Adipose tissue (tissue), 3 donors: Measurements from ENCODE around the gene CARMIL1. TPM values are rescaled to one million over a fixed set of nuclear protein-coding genes. Genes with fewer than 3 reads are reported as not detected.

Experiments
- H3K27ac ChIP-seq: one replicate; pipeline ENCODE4 v1.5.1; 2013; ENCODE audit warnings: low read depth, low read length
- WGBS, 3 donors: extraction: QIAGEN DNeasy Blood & Tissue Kit; methylation state at CpG; one replicate each; pipeline ENCODE4 v1.1.7; 2013; 5-methylcytosine and 5-hydroxymethylcytosine counted together
- polyA plus RNA-seq, 3 donors: library from polyadenylated mRNA; stranded (reverse); fragments of 200-250 nt; gene quantifications; one replicate each; pipeline ENCODE4 v1.2.3, GENCODE V29; 2013
- donor health status: healthy with polysubstance abuse.
- donor health status: Bipolar disorder and iron deficiency.
- donor health status: healthy.

Gene CARMIL1
- polyA plus RNA-seq, 3 donors: 3.0 to 24.6 (median 3.5) TPM

- 68 to 70% (median 68%) methylated on average over 4 of the region's 4 CpGs for WGBS, 3 donors
- H3K27ac ChIP-seq: no peak overlapping the region
Observed at GRCh38 chr6:25326960-25327359, 47.8 kb downstream of the CARMIL1 start.

GRCh38 chr6:25327432-25327831 is 48.3 kb downstream of the CARMIL1 start:
- 21 to 69% (median 60%) methylated on average over 2 of the region's 2 CpGs for WGBS, 3 donors
- H3K27ac ChIP-seq: no peak overlapping the region

- H3K27ac ChIP-seq: no peak overlapping the region
- 80 to 88% (median 88%) methylated on average over 5 of the region's 5 CpGs for WGBS, 3 donors
Observed at GRCh38 chr6:25329161-25329817, 50.1 kb downstream of the CARMIL1 start.

- 85 to 98% (median 95%) methylated on average over 4 of the region's 4 CpGs for WGBS, 3 donors
- no peak overlapping the region for H3K27ac ChIP-seq
Observed at GRCh38 chr6:25329982-25330381, 50.8 kb downstream of the CARMIL1 start.

- WGBS, 3 donors: 53 to 86% (median 61%) methylated on average over 5 of the region's 5 CpGs
- H3K27ac ChIP-seq: no peak overlapping the region
Observed at GRCh38 chr6:25330796-25331685, 51.9 kb downstream of the CARMIL1 start.

GRCh38 chr6:25332165-25332564 is 53.0 kb downstream of the CARMIL1 start:
- 66 to 77% (median 70%) methylated on average over 3 of the region's 3 CpGs for WGBS, 3 donors
- no peak overlapping the region for H3K27ac ChIP-seq

- no peak overlapping the region for H3K27ac ChIP-seq
- WGBS, 3 donors: 38 to 57% (median 48%) methylated on average over 5 of the region's 5 CpGs
Observed at GRCh38 chr6:25332655-25333071, 53.5 kb downstream of the CARMIL1 start.

GRCh38 chr6:25333471-25333870 is 54.3 kb downstream of the CARMIL1 start:
- WGBS, 3 donors: 92 to 98% (median 97%) methylated on average over 3 of the region's 3 CpGs
- no peak overlapping the region for H3K27ac ChIP-seq

GRCh38 chr6:25334793-25335192 is 55.6 kb downstream of the CARMIL1 start:
- H3K27ac ChIP-seq: no peak overlapping the region
- 85 to 90% (median 89%) methylated on average over 4 of the region's 4 CpGs for WGBS, 3 donors

- WGBS, 3 donors: 74 to 94% (median 92%) methylated on average over 2 of the region's 2 CpGs
- H3K27ac ChIP-seq: no peak overlapping the region
Observed at GRCh38 chr6:25336996-25337395, 57.8 kb downstream of the CARMIL1 start.

- no peak overlapping the region for H3K27ac ChIP-seq
- 89 to 92% (median 89%) methylated on average over 4 of the region's 4 CpGs for WGBS, 3 donors
Observed at GRCh38 chr6:25337431-25337830, 58.3 kb downstream of the CARMIL1 start.

GRCh38 chr6:25340431-25341202 is 61.4 kb downstream of the CARMIL1 start:
- 76 to 78% (median 76%) methylated on average over 6 of the region's 6 CpGs for WGBS, 3 donors
- no peak overlapping the region for H3K27ac ChIP-seq

- H3K27ac ChIP-seq: no peak overlapping the region
- WGBS, 3 donors: 92 to 97% (median 93%) methylated on average over 3 of the region's 3 CpGs
Observed at GRCh38 chr6:25341203-25341552, 62.0 kb downstream of the CARMIL1 start.

GRCh38 chr6:25341923-25342619 is 62.9 kb downstream of the CARMIL1 start:
- no peak overlapping the region for H3K27ac ChIP-seq
- WGBS, 3 donors: 82 to 94% (median 87%) methylated on average over 4 of the region's 4 CpGs

- WGBS, 3 donors: 19 to 69% (median 25%) methylated on average over 4 of the region's 4 CpGs
- no peak overlapping the region for H3K27ac ChIP-seq
Observed at GRCh38 chr6:25342802-25343201, 63.6 kb downstream of the CARMIL1 start.

GRCh38 chr6:25343984-25344383 is 64.8 kb downstream of the CARMIL1 start:
- H3K27ac ChIP-seq: no peak overlapping the region
- 89 to 93% (median 90%) methylated on average over 7 of the region's 7 CpGs for WGBS, 3 donors

GRCh38 chr6:25344827-25345226 is 65.7 kb downstream of the CARMIL1 start:
- WGBS, 3 donors: 85 to 89% (median 89%) methylated on average over 5 of the region's 5 CpGs

GRCh38 chr6:25346064-25346463 is 66.9 kb downstream of the CARMIL1 start:
- 48 to 56% (median 53%) methylated on average over 3 of the region's 3 CpGs for WGBS, 3 donors
- no peak overlapping the region for H3K27ac ChIP-seq

More at GRCh38 chr6:25344827-25345226, 65.7 kb downstream of the CARMIL1 start:
- no peak overlapping the region for H3K27ac ChIP-seq
